HCEC 1CT (cell line): ENCODE results near the gene CAV1.
"Not testable (repeated sequence)": the region's sequence is repeated elsewhere in the genome, so short reads cannot be mapped to it uniquely, and the experiment has no call there.

Experiments
- DNase-seq: peaks from one replicate; pipeline ENCODE4 v3.0.0-alpha.2; 2017

The CAV1 gene

DNA sequence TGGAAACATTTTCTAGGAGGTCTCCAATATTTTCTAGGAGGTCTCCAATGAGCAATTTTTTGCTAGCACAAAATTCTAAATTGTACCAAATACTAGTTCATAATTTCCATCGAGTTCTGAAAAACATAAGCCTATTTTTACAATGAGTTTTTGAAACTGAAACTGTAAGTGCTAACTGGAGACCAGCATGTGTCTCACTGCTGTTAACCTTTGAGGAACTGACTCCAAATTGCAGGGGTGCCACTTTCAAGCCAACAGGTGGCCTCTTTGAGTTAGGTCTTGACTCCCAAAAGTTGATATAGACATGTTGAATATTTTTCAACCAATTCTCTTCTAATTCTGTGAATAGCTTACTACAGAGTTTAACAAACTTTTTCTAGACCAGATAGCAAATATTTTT lies 58.8 kb downstream of the CAV1 start:
- DNase-seq, result no peak

DNA sequence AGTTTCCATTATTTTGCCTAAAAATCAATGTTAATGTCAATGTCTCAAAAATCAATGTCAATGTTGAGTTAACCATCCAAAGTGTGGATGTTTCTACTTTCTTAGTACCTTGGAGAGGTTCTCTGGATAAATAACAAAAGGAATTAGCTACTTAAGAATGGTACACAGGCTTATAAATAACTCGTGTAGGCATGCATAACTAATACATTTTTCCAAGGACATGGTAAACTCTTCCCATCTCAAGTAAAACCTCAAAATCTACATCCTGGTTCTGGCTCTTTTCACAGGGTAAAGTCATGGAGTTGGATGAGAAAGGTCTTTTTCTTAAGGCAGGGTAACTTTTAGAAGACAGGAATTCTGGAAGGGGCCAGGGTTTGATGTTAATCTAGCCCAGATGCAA lies 59.9 kb downstream of the CAV1 start:
- no peak for DNase-seq

DNA sequence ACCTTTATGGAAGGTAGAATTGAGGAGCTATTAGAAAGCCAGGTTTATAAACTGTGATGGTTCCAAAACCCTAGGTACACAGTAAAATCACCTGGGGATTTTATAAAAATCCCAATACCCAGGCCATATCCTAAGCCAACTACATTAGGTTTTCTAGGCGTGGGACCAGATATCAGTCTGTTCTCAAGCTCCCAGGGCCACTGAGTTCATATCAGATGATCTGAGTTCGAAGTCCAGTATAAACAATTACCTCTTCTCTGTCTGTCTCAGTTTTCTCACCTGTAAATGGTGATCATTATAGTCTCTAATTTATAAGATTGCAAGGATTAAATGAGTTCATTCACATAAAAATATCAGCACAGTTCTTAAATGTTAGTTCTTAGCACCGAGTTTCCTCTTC lies 60.6 kb downstream of the CAV1 start:
- DNase-seq, result no peak

DNA sequence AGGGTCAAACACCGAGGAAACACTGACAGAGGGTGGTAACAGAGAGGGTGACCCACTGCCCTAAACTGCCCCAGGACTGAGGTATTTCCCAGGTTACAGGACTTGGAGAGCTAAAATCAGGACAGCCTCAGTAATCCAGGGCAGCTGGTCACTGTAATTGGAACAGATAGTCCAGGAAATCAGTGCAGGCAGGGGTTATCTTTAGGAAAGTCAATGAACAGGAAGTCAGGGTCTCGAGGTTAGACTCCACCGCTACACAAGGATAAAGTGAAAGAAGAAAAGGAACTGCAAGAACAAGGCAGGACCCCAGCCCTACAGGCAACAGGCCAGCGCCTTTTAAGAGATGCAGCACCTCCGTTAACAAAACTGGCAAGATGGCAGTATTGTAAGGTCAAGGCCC lies 61.1 kb downstream of the CAV1 start:
- no peak for DNase-seq

DNA sequence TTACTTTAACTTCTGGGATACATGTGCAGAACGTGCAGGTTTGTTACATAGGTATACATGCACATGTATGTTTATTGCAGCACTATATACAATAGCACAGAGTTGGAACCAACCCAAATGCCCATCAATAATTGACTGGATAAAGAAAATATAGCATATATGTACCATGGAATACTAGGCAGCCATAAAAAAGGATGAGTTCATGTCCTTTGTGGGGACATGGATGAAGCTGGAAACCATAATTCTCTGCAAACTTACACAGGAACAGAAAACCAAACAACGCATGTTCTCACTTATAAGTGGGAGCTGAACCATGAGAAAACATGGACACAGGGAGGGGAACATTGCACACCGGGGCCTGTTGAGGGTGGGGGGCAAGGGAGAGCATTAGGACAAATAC lies 62.4 kb downstream of the CAV1 start:
- DNase-seq, result not testable (repeated sequence)

DNA sequence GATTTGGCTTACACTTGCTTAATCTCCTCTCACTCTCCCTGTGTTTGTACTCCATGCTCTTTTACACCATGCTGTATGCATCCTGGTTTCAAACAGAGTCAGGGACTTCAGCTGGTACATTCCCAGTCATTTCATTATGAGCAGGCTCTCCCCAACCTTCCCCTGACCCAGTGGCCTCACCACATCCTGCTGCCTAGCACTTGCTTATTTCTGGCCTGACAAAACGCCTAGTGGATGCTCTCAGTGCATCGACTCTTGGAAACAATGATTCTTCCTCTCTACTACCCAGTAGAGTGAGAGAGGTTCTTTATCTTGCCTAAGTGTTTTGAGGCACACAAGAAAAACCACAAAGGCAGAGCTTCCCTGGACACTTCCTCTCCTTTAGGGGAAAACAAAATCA lies 63.4 kb downstream of the CAV1 start:
- peak; percentile 86 for DNase-seq

DNA sequence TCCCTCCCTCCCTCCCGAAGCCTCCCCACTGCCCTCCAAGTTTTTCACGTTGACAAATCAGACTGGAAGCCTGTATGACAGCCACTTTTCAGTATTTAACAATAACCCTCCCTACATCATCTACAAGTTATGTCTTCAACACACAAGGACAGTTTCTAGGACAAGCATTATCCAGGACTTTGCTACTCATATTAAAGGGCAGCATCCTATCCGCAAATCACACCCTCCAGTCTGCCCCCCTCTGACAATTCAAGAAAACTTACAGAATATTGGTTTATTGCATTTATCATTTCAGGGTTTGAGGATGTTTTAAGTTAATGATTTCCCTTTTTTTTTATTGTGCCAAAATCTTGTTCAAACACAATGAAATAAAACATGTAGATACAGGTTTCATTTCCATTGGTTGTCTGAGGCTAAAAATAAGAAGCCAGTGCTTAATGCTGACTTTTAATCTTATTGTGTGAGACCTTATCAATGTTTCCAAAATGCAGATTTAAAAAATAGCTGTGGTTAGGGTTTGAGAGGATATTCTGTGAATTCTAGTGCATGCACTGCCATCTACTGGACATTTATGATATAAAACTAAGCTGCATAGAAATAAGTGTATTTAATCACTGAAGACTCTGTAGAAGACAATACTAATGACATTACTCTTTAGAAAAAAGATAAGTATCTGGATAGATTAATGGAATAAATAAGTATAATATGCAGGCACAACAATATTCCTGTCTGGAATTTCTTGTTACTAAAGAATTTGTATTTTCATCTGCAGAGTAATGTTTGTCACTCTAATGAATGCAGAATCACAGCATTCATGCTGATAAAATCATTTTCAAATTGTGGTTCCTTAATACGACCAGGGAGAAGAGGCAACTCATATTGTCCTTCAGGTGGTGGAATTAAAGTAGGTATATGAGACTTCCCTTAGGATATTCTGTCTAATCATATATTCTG lies 64.1 kb downstream of the CAV1 start:
- DNase-seq, result peak; percentile 52

DNA sequence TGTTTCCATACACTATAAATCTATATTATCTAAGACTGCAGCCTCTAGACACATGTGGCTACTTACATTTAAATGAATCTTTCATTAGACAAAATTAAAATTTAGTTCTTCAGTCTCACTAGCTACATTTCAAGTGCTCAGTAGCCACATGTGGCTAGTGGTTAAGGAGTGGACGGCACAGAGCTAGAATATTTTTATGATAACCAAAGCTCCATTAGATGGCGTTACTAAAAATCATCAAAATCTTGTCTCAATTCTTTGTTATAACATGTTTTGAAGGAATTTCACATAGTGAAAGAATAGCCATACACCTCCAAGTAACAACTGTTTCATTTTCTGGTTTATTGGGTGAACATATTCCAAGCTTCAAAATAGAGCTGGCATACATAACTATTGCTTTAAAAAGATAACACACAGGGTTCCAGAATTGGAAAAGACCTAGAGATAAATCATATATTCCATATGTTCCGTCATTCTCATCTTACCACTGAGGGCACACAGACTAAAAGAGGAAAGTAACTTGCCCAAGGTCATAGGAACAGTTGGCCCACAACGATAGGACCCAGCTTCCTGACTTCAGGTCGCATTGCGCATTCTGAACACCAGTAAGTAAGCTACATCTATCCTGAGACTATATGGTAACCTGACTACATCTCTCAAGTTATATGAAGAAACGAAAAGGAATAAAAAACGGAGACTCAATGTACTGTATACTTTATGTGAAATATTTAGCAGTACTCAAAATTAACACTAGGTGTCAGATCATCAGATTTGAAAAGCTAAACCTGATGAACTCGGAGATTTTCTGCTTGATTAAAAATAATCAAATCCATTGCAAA lies 66.6 kb downstream of the CAV1 start:
- peak; percentile 42 for DNase-seq

DNA sequence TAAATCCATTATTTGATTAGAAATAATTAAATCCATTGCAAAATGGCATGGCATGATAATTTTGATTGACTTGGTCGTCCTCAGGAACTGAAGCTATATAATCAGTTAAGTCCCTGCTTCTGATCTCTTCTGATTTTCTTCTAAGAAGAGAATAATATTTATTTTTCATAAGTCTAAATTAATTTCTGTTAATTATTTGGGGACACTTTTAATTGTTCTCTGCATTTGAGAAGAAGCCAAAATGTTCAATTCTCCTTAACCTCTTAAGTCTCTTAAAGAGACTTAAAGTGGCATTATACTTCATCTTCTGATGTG lies 67.2 kb downstream of the CAV1 start:
- DNase-seq, result no peak

DNA sequence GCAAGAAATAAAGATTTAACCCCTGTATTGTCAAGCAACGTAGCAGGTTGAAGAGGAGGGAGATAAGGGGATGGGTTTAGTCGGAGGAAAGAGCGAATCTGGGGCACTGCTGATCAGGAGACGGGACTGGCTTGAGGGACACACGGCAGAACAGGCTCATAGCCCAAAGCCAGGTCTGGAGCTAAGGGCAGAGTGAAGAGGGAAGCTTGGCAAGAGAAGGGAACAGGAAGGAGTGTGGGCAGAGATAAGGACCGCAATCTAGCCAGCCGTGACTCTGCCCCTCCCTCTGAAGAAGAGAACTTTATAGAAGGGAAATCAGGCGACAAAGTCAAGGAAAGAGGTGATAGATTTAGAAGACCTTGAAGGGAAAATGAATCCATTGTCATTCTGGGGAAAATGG lies 67.6 kb downstream of the CAV1 start:
- no peak for DNase-seq

DNA sequence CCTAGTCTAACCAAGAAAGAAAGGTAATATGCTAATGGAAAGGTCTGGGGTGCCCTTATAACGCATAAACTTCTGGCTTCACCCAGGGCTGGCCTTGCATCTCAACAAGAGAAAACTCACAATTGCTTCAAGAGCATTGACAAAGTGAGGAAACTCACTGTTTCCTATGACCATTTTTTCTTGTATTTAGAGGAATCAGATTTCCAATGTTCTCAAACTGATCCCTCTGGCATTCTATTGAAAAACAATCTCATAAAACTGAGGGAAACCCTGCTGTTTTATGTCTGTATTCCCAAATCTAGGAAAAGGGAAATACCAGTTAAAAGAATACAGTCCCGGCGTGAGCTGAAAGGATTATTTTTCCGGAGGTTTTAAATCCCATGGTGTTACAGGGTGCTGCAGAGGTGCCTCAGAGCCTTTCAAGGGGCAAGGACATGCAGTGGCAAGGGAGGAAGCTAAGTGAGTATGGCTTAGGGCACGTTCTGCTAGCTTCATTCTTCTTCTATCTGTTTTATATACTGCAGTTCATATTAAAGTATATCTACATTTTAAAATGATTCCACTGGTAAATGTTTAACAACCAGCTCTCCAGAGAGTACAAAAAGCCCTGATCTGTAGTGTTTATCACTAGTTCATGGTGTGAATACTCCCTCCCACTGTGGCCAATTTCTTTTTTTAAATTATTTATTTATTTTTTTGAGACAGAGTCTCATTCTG lies 68.7 kb downstream of the CAV1 start:
- DNase-seq, result no peak

DNA sequence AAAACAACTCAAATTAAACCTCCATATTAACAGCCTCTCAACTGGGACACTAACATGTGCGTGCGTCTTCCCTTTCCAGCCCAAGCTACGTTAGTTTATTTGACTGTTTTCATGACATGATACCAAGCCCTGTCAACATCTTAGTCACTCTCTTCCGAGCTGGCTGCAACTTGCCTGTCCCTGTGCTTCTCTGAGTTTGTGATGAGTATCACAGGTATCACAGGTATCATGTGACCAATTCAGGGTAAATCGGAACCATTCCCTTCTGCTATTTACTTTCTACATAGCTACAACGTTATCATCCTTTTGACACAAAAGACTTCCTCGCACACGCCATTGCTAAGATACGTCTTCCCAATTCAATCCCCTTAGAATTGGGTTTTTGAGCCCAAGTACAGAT lies 70.2 kb downstream of the CAV1 start:
- no peak for DNase-seq

DNA sequence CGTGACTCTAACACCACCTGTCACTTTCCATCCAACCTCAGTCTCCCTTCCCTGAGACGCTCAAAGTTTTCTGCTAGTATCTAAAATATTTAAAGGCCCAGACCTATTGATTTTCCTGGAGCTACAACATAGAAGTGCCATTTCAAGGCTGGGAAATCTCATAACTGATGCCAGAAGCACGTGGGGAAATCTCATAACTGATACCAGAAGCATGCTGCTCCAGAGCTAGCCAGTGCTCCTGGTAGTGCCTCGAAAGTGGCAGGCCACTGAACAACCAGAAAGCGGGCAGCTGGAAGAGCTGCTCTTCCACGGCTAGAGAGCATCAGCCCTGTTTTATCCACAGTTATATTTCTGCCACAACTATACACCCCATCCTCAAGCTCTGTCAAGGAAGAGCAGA lies 72.5 kb downstream of the CAV1 start:
- no peak for DNase-seq

DNA sequence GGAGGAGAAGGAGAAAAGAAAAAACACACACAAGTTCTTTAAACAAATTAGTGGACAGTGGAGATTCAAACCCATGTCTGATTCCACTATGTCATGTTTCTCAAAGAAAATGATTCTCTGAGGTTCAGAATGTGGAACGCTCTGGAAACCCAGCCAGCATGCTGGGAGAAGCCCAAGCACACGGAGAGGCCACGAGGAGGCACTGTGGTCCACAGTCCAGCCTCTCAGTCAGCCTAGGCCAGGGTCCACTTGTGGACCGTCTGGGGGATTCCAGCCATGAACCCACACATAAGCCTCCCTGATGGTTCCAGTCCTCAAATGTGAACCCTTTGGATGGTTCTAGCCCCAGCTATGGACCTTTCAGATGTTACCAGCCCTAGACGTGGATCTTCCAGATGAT lies 73.4 kb downstream of the CAV1 start:
- no peak for DNase-seq

DNA sequence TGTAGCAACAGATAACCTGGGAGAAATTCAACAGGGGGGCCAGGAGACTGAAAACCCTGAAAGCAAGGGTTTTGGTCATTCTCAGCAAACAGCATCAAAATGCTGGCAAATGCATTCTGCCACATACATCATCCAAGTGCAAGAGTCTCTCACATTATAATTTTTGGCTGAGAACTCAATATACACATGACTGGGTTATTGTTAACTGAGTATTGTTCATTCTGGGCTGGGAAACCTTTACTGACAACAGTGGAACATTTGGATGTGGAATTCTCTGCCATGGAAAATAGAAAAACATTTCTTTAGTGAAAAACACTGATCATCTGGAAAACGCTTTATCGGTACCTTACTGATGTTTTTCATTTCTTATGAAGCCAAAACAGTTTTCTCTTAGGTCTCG lies 74.0 kb downstream of the CAV1 start:
- DNase-seq, result no peak

DNA sequence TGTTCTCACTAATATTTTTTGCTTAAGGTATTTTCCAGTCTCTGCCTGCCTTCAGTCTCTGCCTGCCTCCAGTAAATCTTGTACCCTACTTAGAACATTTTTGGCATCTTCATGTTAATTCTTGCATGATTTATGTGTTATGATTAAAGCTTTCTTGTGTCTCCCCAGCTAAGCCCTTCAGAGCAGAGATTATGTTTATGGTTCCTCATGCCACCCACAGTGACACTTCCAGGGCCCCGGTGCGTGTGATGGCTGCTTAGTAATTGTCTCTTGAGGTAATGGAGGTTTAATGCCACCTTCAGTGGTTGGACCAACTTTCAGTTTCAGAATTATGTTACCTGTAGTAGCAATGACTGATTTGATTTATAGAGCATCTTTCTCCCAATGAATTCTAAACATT lies 76.6 kb downstream of the CAV1 start:
- no peak for DNase-seq

DNA sequence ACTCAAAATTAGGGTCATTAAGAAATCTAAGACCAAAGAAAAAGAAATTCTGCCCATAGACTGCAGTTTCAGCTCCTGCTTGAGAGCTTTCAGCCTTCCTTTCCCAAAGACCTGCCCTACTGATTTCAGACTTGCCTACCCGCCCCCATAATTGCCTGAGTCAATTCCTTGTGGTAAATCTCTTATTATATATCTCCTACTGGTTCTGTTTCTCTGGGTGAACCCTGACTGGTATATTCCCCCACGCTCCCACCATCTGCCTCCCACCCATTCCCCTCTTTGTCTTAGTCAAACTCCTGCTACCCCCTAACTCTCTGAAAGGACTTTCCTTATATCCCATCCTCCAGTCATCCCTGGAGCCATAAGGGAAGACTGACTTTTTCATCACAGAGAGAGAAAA lies 82.5 kb downstream of the CAV1 start:
- DNase-seq, result no peak

DNA sequence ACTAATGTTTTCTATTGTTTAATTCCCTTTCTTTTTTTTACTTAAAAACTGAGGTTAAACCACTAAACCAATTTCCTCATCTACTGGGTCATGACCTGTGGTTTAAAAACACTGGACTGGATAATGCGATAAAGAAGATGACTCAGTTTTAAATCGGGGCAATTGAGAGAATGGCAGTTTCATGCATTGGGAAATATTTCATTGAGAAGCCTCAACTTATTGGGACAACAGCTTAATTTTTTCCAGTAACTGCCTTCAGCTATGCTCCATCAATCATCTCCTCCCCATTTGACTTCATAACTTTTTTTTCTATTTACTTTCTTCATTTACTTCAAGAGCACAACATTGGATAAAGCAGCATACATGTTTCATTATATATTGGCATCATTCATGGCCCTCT lies 85.4 kb downstream of the CAV1 start:
- DNase-seq, result peak; percentile 83

DNA sequence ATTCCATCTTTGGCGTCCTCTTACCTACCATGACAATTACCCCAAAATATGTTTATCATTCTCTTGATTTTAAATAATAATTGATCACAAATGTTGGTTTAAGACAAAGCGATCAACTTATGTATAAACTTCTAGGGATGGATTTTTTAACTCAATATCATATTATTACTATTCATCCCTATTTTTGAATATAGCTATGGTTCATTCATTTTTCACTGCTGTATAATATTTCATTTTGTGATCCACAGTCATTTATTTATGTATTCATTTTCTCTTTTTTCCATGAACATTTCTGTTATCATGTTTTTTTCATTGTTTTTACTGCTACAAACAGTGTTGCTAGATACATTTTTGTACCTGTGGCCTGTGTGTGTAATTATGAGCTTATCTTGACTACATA lies 85.9 kb downstream of the CAV1 start:
- no peak for DNase-seq
